ENCODE data around the gene SETDB1. TPM values are rescaled to one million over a fixed set of nuclear protein-coding genes. Genes with fewer than 3 reads are reported as not detected.

The SETDB1 gene
- total and polyA plus RNA-seq, 2 of the 8 experiments (the other 6 are each of a cell fraction or from before 2014, with no cell fraction given) = 27.5 to 48.8 TPM

- Histone ChIP-seq H3K9me3 (ENCODE audit: insufficient read depth in 2 of 2, low read depth in 1 of 2, low read length in 1 of 2) (no peaks in the 10 kb centered on the region), H4K20me1 (replicated peaks in 1 of 2; ENCODE audit: control insufficient read depth in 1 of 2, insufficient read depth in 2 of 2, low read length in 2 of 2) (peaks cover 10 to 21% of the 10 kb centered on the region in 2 experiments), H2BK15ac (ENCODE audit: low read length) (peak overlapping the region; percentile 95; the same call in 1 of the 2 replicates), H2BK5ac (ENCODE audit: low read depth, low read length) (peak overlapping the region; percentile 71; the same call in 1 of the 2 replicates), H3K14ac (ENCODE audit: insufficient read length) (no peak overlapping the region), H2BK20ac (ENCODE audit: low read length) (no peak overlapping the region), H3K23ac (ENCODE audit: insufficient read length) (no peak overlapping the region), H3K27me3 (replicated peaks in 1 of 4; ENCODE audit: control insufficient read depth in 3 of 4, extremely low read depth in 1 of 4, insufficient read depth in 3 of 4, low read length in 3 of 4) (no peaks in the 10 kb centered on the region), H4K8ac (ENCODE audit: extremely low read depth, insufficient read depth, low read length) (peak overlapping the region; percentile 15; the same call in 1 of the 2 replicates), H2BK12ac (ENCODE audit: low read depth, low read length) (0 out of 2 replicates have a peak overlapping the region, but pooled peaks have one; percentile 18), H3K18ac (ENCODE audit: extremely low read depth, low read length) (peak overlapping the region; percentile 71; the same call in 1 of the 2 replicates), H3K4me2 (ENCODE audit: insufficient read depth in 1 of 2, low read depth in 2 of 2, low read length in 2 of 2) (peak overlapping the region; percentile 83 to 93), H3K23me2 (ENCODE audit: low read depth, low read length) (peaks cover 12% of the 10 kb centered on the region; the same call in 1 of the 2 replicates), H3K56ac (replicated peaks; ENCODE audit: insufficient read length, low read depth, low read length) (no peak overlapping the region), H3K4me3 (ENCODE audit: extremely low read depth in 1 of 4, insufficient read depth in 2 of 4, low read depth in 3 of 4, low read length in 4 of 4) (peak overlapping the region; percentile 74 to 91 (median 80)), H3K79me2 (ENCODE audit: control insufficient read depth in 1 of 2, insufficient read depth in 2 of 2, low read length in 2 of 2) (peaks cover 21 to 54% of the 10 kb centered on the region in 2 experiments), H2AK5ac (ENCODE audit: low read depth, low read length) (no peak overlapping the region), H2BK120ac (replicated peaks; ENCODE audit: low read depth, low read length) (no peak overlapping the region), H2AFZ (ENCODE audit: low read length) (no peak overlapping the region), H3K4ac (replicated peaks; ENCODE audit: insufficient read length, low read depth, low read length) (no peak overlapping the region), H3K36me3 (ENCODE audit: control insufficient read depth in 2 of 4, insufficient read depth in 4 of 4, low read length in 3 of 4) (peaks cover 0 to 2% (median under 1%) of the 10 kb centered on the region in 4 experiments; a peak in 4 of 8 replicates), H3K27ac (ENCODE audit: low read depth, low read length) (peak overlapping the region; percentile 43; the same call in 1 of the 2 replicates), H4K91ac (replicated peaks; ENCODE audit: insufficient read length, low read length) (no peak overlapping the region), H4K5ac (ENCODE audit: insufficient read length, low read depth, low read length) (no peak overlapping the region), H3K9ac (replicated peaks in 1 of 4; ENCODE audit: extremely low read depth in 1 of 4, low read depth in 3 of 4, low read length in 3 of 4) (peak overlapping the region; percentile 52 to 90 (median 76)), H3K4me1 (replicated peaks in 1 of 4; ENCODE audit: control insufficient read depth in 3 of 4, insufficient read depth in 4 of 4, low read length in 3 of 4) (peaks cover 20 to 44% (median 34%) of the 10 kb centered on the region in 4 experiments), H3K79me1 (ENCODE audit: low read depth, low read length) (peaks cover 15% of the 10 kb centered on the region)
- CTCF ChIA-PET (ENCODE audit: partially characterized antibody) = interaction anchor here (0.9 to 1.4 kb wide), 5 partner anchors 15 to 52 kb away, joined by 3 to 8 read pairs (median 4); no protein-coding TSS in a partner anchor
- DNase-seq (ENCODE audit: low read depth in 1 of 2, low spot score in 2 of 2) (peak in 1 of 2 experiments; percentile 65), FAIRE-seq (no peak)
- POLR2A ChIA-PET (ENCODE audit: partially characterized antibody) = interaction anchor here (0.6 to 10.5 kb wide), 15 partner anchors 8 to 418 kb away, joined by 3 to 133 read pairs (median 6); partner anchors contain the start of genes ANXA9, ENSA, MCL1 and MINDY1
- WGBS, 2 experiments (ENCODE audit: extremely low coverage in 1 of 2, insufficient coverage in 1 of 2, insufficient read length in 1 of 2, insufficient replicate concordance in 2 of 2, low coverage in 1 of 2, low lambda C conversion rate in 2 of 2, missing lambda C conversion rate in 1 of 2) = 4% methylated on average over 36 of the region's 67 CpGs; no CpG with 5 or more reads in 1 of the 2 experiments
- TF ChIP-seq KDM4A (IDR thresholded peaks at IDR 0.05; ENCODE audit: low read depth, low read length, severe bottlenecking) (no peak), YY1 (IDR thresholded peaks at IDR 0.05; ENCODE audit: low read depth, low read length) (peak; percentile 52; the same call in 1 of the 2 replicates), GABPA (IDR thresholded peaks at IDR 0.05; ENCODE audit: borderline replicate concordance, insufficient read depth, low read length) (no peak), TAF1 (IDR thresholded peaks at IDR 0.05; ENCODE audit: low read depth, low read length) (peak; percentile 57; the same call in 1 of the 2 replicates), SIN3A (conservative IDR thresholded peaks at IDR 0.05 in 1 of 2, IDR thresholded peaks at IDR 0.05 in 1 of 2; ENCODE audit: low read depth in 1 of 2, low read length in 2 of 2) (0 out of 4 replicates have a peak, but pooled peaks of 1 of the 2 experiments have one; percentile 40), MAX (IDR thresholded peaks at IDR 0.05) (peak; percentile 42; the same call in 1 of the 2 replicates), EP300 (IDR thresholded peaks at IDR 0.05; ENCODE audit: borderline replicate concordance in 1 of 2, low read depth in 2 of 2, low read length in 2 of 2) (no peak), SAP30 (IDR thresholded peaks at IDR 0.05; ENCODE audit: insufficient read depth, insufficient replicate concordance, low read length) (no peak), BACH1 (IDR thresholded peaks at IDR 0.05; ENCODE audit: low read length) (no peak)
These were observed 47.8 kb downstream of the SETDB1 start for GRCh38 chr1:150973836-150974579.

All from H1 (cell line).